H1 (cell line): ENCODE measurements around the gene TBRG4. TPM values are rescaled to one million over a fixed set of nuclear protein-coding genes. Genes with fewer than 3 reads are reported as not detected.

ENCODE experiments used
- CTCF ChIA-PET: fragments of 300-600 bp; sonication (Branson Sonifier 250); formaldehyde crosslinking; loops from one replicate; lab custom pipeline; 2021; ENCODE audit not compliant: partially characterized antibody; lab: Charles Lee
- POLR2A ChIA-PET: fragments of 300-600 bp; sonication (Branson Sonifier 250); formaldehyde crosslinking; loops from one replicate; lab custom pipeline; 2021; ENCODE audit warnings: inconsistent platforms; ENCODE audit not compliant: partially characterized antibody; lab: Charles Lee
- DNase-seq, 2 experiments: peaks; one replicate each; pipeline versions ENCODE4 v3.0.0 to v3.0.0-alpha.2; 2010 to 2022; ENCODE audit warnings: low spot score in 2 of 2, low read depth in 1 of 2, mixed read lengths in 1 of 2
- FAIRE-seq: peaks from 2 replicates; lab custom pipeline; 2011; peaks lifted over from hg19 to GRCh38; lab: Jason Lieb, UNC
- H2AFZ ChIP-seq: 2 replicates; pipeline ENCODE4 v1.8.1; 2012; ENCODE audit warnings: low read length, inconsistent platforms
- H2AK5ac ChIP-seq: 2 replicates; pipeline ENCODE4 v1.6.1; 2013; ENCODE audit warnings: low read depth, low read length
- H2BK120ac ChIP-seq: replicated peaks from 2 replicates; pipeline ENCODE3; 2013; ENCODE audit warnings: low read depth, low read length, inconsistent platforms
- H2BK12ac ChIP-seq: 2 replicates; pipeline ENCODE4 v1.6.1; 2013; ENCODE audit warnings: low read depth, low read length
- H2BK15ac ChIP-seq: 2 replicates; pipeline ENCODE4 v1.6.1; 2013; ENCODE audit warnings: low read length
- H2BK20ac ChIP-seq: 2 replicates; pipeline ENCODE4 v1.6.1; 2013; ENCODE audit warnings: low read length
- H2BK5ac ChIP-seq: 2 replicates; pipeline ENCODE4 v1.6.1; 2013; ENCODE audit warnings: low read depth, low read length
- H3K14ac ChIP-seq: 2 replicates; pipeline ENCODE4 v1.6.1; 2013; ENCODE audit warnings: inconsistent platforms; ENCODE audit not compliant: insufficient read length
- H3K18ac ChIP-seq: 2 replicates; pipeline ENCODE4 v1.6.1; 2013; ENCODE audit warnings: low read length; ENCODE audit errors: extremely low read depth
- H3K23ac ChIP-seq: 2 replicates; pipeline ENCODE4 v1.6.1; 2013; ENCODE audit warnings: inconsistent platforms; ENCODE audit not compliant: insufficient read length
- H3K23me2 ChIP-seq: 2 replicates; pipeline ENCODE4 v1.6.1; 2013; ENCODE audit warnings: low read depth, low read length
- H3K27ac ChIP-seq: 2 replicates; pipeline ENCODE4 v1.6.1; 2011; ENCODE audit warnings: low read depth, low read length, inconsistent platforms
- H3K27me3 ChIP-seq, 4 experiments: replicated peaks in 1 of 4; 1 replicate in 1 of 4; 2 replicates in 3 of 4; pipeline versions ENCODE4 v1.6.1 to v1.8.1; 2011 to 2013; ENCODE audit warnings: low read length in 3 of 4, mild to moderate bottlenecking in 3 of 4, inconsistent platforms in 2 of 4, mixed read lengths in 2 of 4, moderate library complexity in 1 of 4; ENCODE audit not compliant: control insufficient read depth in 3 of 4, insufficient read depth in 3 of 4; ENCODE audit errors: extremely low read depth in 1 of 4
- H3K36me3 ChIP-seq, 4 experiments: 2 replicates each; pipeline versions ENCODE4 v1.6.1 to v1.8.1; 2011 to 2013; ENCODE audit warnings: mild to moderate bottlenecking in 4 of 4, low read length in 3 of 4, moderate library complexity in 2 of 4, control low read depth in 1 of 4, inconsistent platforms in 1 of 4; ENCODE audit not compliant: insufficient read depth in 4 of 4, control insufficient read depth in 2 of 4
- H3K4ac ChIP-seq: replicated peaks from 2 replicates; pipeline ENCODE3; 2013; ENCODE audit warnings: low read length, low read depth, mixed read lengths, inconsistent platforms; ENCODE audit not compliant: insufficient read length
- H3K4me1 ChIP-seq, 4 experiments: replicated peaks in 1 of 4; 1 replicate in 1 of 4; 2 replicates in 3 of 4; pipeline versions ENCODE4 v1.6.1 to v1.8.1; 2011 to 2013; ENCODE audit warnings: low read length in 3 of 4, inconsistent platforms in 2 of 4, mixed read lengths in 1 of 4; ENCODE audit not compliant: insufficient read depth in 4 of 4, control insufficient read depth in 3 of 4
- H3K4me2 ChIP-seq, 2 experiments: 2 replicates each; pipeline versions ENCODE4 v1.6.1 to v1.8.1; 2011 to 2013; ENCODE audit warnings: low read depth in 2 of 2, low read length in 2 of 2, control low read depth in 1 of 2, inconsistent platforms in 1 of 2, mild to moderate bottlenecking in 1 of 2; ENCODE audit not compliant: insufficient read depth in 1 of 2
- H3K4me3 ChIP-seq, 4 experiments: fragments of 200-600, 300-600 bp in 1 of 4; sonication (generic), shearing (Covaris generic), sonication (Bioruptor Twin) in 1 of 4; 2 replicates each; pipeline versions ENCODE4 v1.5.1 to v1.8.1; 2011 to 2016; ENCODE audit warnings: low read length in 4 of 4, low read depth in 3 of 4, control low read depth in 2 of 4, inconsistent platforms in 2 of 4, mild to moderate bottlenecking in 2 of 4, mixed read lengths in 1 of 4, moderate library complexity in 1 of 4; ENCODE audit not compliant: insufficient read depth in 2 of 4; ENCODE audit errors: extremely low read depth in 1 of 4
- H3K56ac ChIP-seq: replicated peaks from 2 replicates; pipeline ENCODE3; 2013; ENCODE audit warnings: low read depth, mild to moderate bottlenecking, mixed read lengths, low read length, inconsistent platforms; ENCODE audit not compliant: insufficient read length
- H3K79me1 ChIP-seq: 2 replicates; pipeline ENCODE4 v1.6.1; 2013; ENCODE audit warnings: low read depth, low read length, control low read depth
- H3K79me2 ChIP-seq, 2 experiments: 2 replicates each; pipeline versions ENCODE4 v1.6.1 to v1.8.1; 2012 to 2013; ENCODE audit warnings: low read length in 2 of 2, mild to moderate bottlenecking in 2 of 2, inconsistent platforms in 1 of 2; ENCODE audit not compliant: insufficient read depth in 2 of 2, control insufficient read depth in 1 of 2
- H3K9ac ChIP-seq, 4 experiments: replicated peaks in 1 of 4; 1 replicate in 1 of 4; 2 replicates in 3 of 4; pipeline versions ENCODE4 v1.6.1 to v1.8.1; 2011 to 2013; ENCODE audit warnings: low read depth in 3 of 4, low read length in 3 of 4, control low read depth in 2 of 4, mild to moderate bottlenecking in 2 of 4, moderate library complexity in 2 of 4, inconsistent platforms in 1 of 4; ENCODE audit errors: extremely low read depth in 1 of 4
- H3K9me3 ChIP-seq, 2 experiments: 2 replicates each; pipeline versions ENCODE4 v1.6.1 to v1.8.1; 2012 to 2013; ENCODE audit warnings: mild to moderate bottlenecking in 2 of 2, moderate library complexity in 2 of 2, control low read depth in 1 of 2, inconsistent platforms in 1 of 2, low read depth in 1 of 2, low read length in 1 of 2, mixed read lengths in 1 of 2; ENCODE audit not compliant: insufficient read depth in 2 of 2
- H4K20me1 ChIP-seq, 2 experiments: replicated peaks in 1 of 2; 2 replicates each; pipeline versions ENCODE3 to v1.8.1; 2011 to 2013; ENCODE audit warnings: inconsistent platforms in 2 of 2, low read length in 2 of 2, mild to moderate bottlenecking in 1 of 2; ENCODE audit not compliant: insufficient read depth in 2 of 2, control insufficient read depth in 1 of 2
- H4K5ac ChIP-seq: 2 replicates; pipeline ENCODE4 v1.6.1; 2013; ENCODE audit warnings: low read length, low read depth, mixed read lengths, inconsistent platforms; ENCODE audit not compliant: insufficient read length
- H4K8ac ChIP-seq: 2 replicates; pipeline ENCODE4 v1.8.0; 2013; ENCODE audit warnings: mild to moderate bottlenecking, moderate library complexity, low read length, inconsistent platforms; ENCODE audit not compliant: insufficient read depth; ENCODE audit errors: extremely low read depth
- H4K91ac ChIP-seq: replicated peaks from 2 replicates; pipeline ENCODE3; 2013; ENCODE audit warnings: low read length, mixed read lengths, inconsistent platforms; ENCODE audit not compliant: insufficient read length
- BCL11A ChIP-seq, 2 experiments: IDR thresholded peaks; one replicate each; pipeline ENCODE4 v1.6.1; 2011; ENCODE audit warnings: low read depth in 2 of 2, low read length in 2 of 2, mild to moderate bottlenecking in 2 of 2
- CEBPB ChIP-seq: IDR thresholded peaks from 2 replicates; pipeline ENCODE4 v1.6.1; 2012; ENCODE audit warnings: low read depth, low read length
- CHD2 ChIP-seq: IDR thresholded peaks from 2 replicates; pipeline ENCODE4 v1.6.1; 2012; ENCODE audit warnings: low read length, improper control_type of control experiment
- EGR1 ChIP-seq: IDR thresholded peaks from 2 replicates; pipeline ENCODE4 v1.6.1; 2011; ENCODE audit warnings: low read depth, low read length, borderline replicate concordance
- EZH2 ChIP-seq: fragments of 200-600 bp; sonication (generic); IDR thresholded peaks from 2 replicates; pipeline ENCODE4 v1.7.1; 2012; ENCODE audit warnings: low read depth, mild to moderate bottlenecking, moderate library complexity, low read length, inconsistent platforms; ENCODE audit not compliant: severe bottlenecking
- FOSL1 ChIP-seq: IDR thresholded peaks from 2 replicates; pipeline ENCODE4 v1.6.1; 2011; ENCODE audit warnings: mild to moderate bottlenecking, low read depth, low read length, moderate library complexity; ENCODE audit not compliant: insufficient read depth
- HDAC6 ChIP-seq: IDR thresholded peaks from one replicate; pipeline ENCODE4 v1.7.1; 2012; ENCODE audit warnings: low read depth, mild to moderate bottlenecking, inconsistent platforms, low read length, moderate library complexity
- JUN ChIP-seq: IDR thresholded peaks from 2 replicates; pipeline ENCODE4 v1.6.1; 2011; ENCODE audit warnings: low read depth, mild to moderate bottlenecking, improper control_type of control experiment, low read length
- PHF8 ChIP-seq: fragments of 200-600 bp; sonication (generic); conservative IDR thresholded peaks from 2 replicates; pipeline ENCODE4 v1.7.1; 2012; ENCODE audit warnings: low read depth, mild to moderate bottlenecking, inconsistent platforms, low read length, moderate library complexity
- RNF2 ChIP-seq: fragments of 200-900, 300-1000 bp; sonication (generic); IDR thresholded peaks from 2 replicates; pipeline ENCODE4 v1.7.1; 2016; ENCODE audit warnings: borderline replicate concordance, low read depth, mild to moderate bottlenecking, antibody characterized with exemption, low read length; ENCODE audit not compliant: poor library complexity, severe bottlenecking; ENCODE audit errors: missing control alignments
- SIN3A ChIP-seq, 2 experiments: IDR thresholded peaks in 1 of 2; conservative IDR thresholded peaks in 1 of 2; 2 replicates each; pipeline ENCODE4 v1.6.1; 2011 to 2012; ENCODE audit warnings: low read length in 2 of 2, improper control_type of control experiment in 1 of 2, low read depth in 1 of 2, mild to moderate bottlenecking in 1 of 2
- SIRT6 ChIP-seq: IDR thresholded peaks from one replicate; pipeline ENCODE4 v1.7.1; 2012; ENCODE audit warnings: low read length, inconsistent platforms
- SRF ChIP-seq: IDR thresholded peaks from 2 replicates; pipeline ENCODE4 v1.6.1; 2011; ENCODE audit warnings: mild to moderate bottlenecking, low read depth, low read length, moderate library complexity
- TAF1 ChIP-seq: IDR thresholded peaks from 2 replicates; pipeline ENCODE4 v1.6.1; 2011; ENCODE audit warnings: mild to moderate bottlenecking, low read depth, low read length
- TEAD4 ChIP-seq: IDR thresholded peaks from 2 replicates; pipeline ENCODE4 v1.6.1; 2012; ENCODE audit warnings: low read depth, low read length, inconsistent platforms, mixed read lengths
- WGBS, 2 experiments: shearing (Covaris generic) in 1 of 2; methylation state at CpG; one replicate each; pipeline versions ENCODE4 v1.1.6 to v1.1.7; 2013 to 2015; ENCODE audit warnings: low lambda C conversion rate in 2 of 2, mixed read lengths in 2 of 2, inconsistent platforms in 1 of 2, low coverage in 1 of 2, missing lambda C conversion rate in 1 of 2; ENCODE audit not compliant: insufficient replicate concordance in 2 of 2, insufficient coverage in 1 of 2, insufficient read length in 1 of 2; ENCODE audit errors: extremely low coverage in 1 of 2, missing lambda C conversion rate in 1 of 2; 5-methylcytosine and 5-hydroxymethylcytosine counted together
- polyA plus RNA-seq, 7 experiments: library from polyadenylated mRNA; depleted of rRNA in 3 of 7; stranded (reverse) in 5 of 7; unstranded in 2 of 7; fragments of >200 nt in 5 of 7; fragments of 200-250 nt in 2 of 7; gene quantifications; 1 replicate in 5 of 7; 2 replicates in 1 of 7; 4 replicates in 1 of 7; pipeline versions ENCODE4 v1.2.1 to v1.2.3, GENCODE V29; 2011 to 2013; ENCODE audit warnings: missing spikeins in 2 of 7, mixed read lengths in 2 of 7
- total RNA-seq: library from RNA; stranded (reverse); fragmentation: NEBNext Ultra II Directional; extraction: Animal tissue kit (Norgen Biotek cat#: 25700); gene quantifications from 2 replicates; pipeline ENCODE4 v1.2.1, GENCODE V29; 2021

TBRG4 gene
- total and polyA plus RNA-seq, 2 of the 8 experiments (the other 6 are each of a cell fraction or from before 2014, with no cell fraction given) = 110 to 137 TPM

DNA sequence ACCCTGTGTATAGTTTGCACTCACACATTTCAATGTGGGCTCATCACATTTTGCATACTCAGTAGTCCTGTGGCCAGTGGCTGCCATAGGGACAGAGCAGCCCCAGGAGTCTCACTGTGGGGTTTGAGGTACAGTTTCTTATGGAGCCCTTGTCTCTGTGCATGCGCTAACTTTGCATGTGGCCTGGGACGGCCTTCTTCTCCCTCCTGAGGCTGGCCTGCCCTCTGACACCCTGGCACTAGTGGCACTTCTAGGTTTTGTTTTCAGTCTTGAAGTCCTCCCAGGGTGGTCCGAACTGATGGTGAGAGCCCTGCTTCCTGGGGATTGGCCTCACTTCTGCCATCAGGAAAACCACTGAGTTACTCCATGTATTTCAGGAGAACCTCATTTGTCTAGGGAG is 43.9 kb downstream of the TBRG4 start:
- Histone ChIP-seq H4K91ac (no peak overlapping the region), H3K4ac (no peak overlapping the region), H3K4me2 (no peak overlapping the region), H3K79me1 (peaks cover 5% of the 10 kb centered on the region; the same call in 1 of the 2 replicates), H3K14ac (no peak overlapping the region), H3K27me3 (no peaks in the 10 kb centered on the region), H3K56ac (no peak overlapping the region), H3K23me2 (no peaks in the 10 kb centered on the region), H2BK120ac (no peak overlapping the region), H2AK5ac (no peak overlapping the region), H3K9ac (no peak overlapping the region), H2BK12ac (no peak overlapping the region), H4K20me1 (peaks cover 3 to 5% of the 10 kb centered on the region in 2 experiments), H3K27ac (no peak overlapping the region), H2BK20ac (no peak overlapping the region), H3K36me3 (peaks cover 0 to 6% (median 5%) of the 10 kb centered on the region in 4 experiments; a peak in 5 of 8 replicates), H2BK15ac (no peak overlapping the region), H3K9me3 (no peaks in the 10 kb centered on the region), H3K4me3 (no peak overlapping the region), H3K4me1 (no peaks in the 10 kb centered on the region), H4K8ac (no peak overlapping the region), H3K18ac (no peak overlapping the region), H2AFZ (no peak overlapping the region), H2BK5ac (no peak overlapping the region), H3K79me2 (no peaks in the 10 kb centered on the region), H4K5ac (no peak overlapping the region), H3K23ac (no peak overlapping the region)
- FAIRE-seq (no peak), DNase-seq (no peak)
- 91% methylated on average over 3 of the region's 3 CpGs; no CpG with 5 or more reads in 1 of the 2 experiments for WGBS, 2 experiments
- CTCF ChIA-PET = interaction anchor here (0.7 kb wide), 1 partner anchor 68 kb away, joined by 3 read pairs; no protein-coding TSS in a partner anchor
- POLR2A ChIA-PET = interaction anchor here (0.6 to 1.9 kb wide), 2 partner anchors 38 to 188 kb away, joined by 3 to 6 read pairs; no protein-coding TSS in a partner anchor
- TF ChIP-seq RNF2 = no peak
- TF ChIP-seq BCL11A (IDR thresholded peaks at IDR 0.05; ENCODE audit: low read depth in 2 of 2, low read length in 2 of 2) = no peak
- no peak for TF ChIP-seq SRF
- TF ChIP-seq SIRT6 = no peak
- TF ChIP-seq PHF8 = no peak
- no peak for TF ChIP-seq SIN3A (conservative IDR thresholded peaks at IDR 0.05 in 1 of 2, IDR thresholded peaks at IDR 0.05 in 1 of 2; ENCODE audit: low read depth in 1 of 2, low read length in 2 of 2)
- TF ChIP-seq JUN = no peak
- no peak for TF ChIP-seq EZH2
- TF ChIP-seq FOSL1 = no peak
- TF ChIP-seq HDAC6 = no peak
- no peak for TF ChIP-seq TEAD4
- no peak for TF ChIP-seq EGR1
- no peak for TF ChIP-seq CHD2
- TF ChIP-seq CEBPB = no peak
- no peak for TF ChIP-seq TAF1
